Measurements from ENCODE around the gene FAM89A.
"Not testable (repeated sequence)": the region's sequence is repeated elsewhere in the genome, so short reads cannot be mapped to it uniquely, and the experiment has no call there.

Gene FAM89A

GRCh38 chr1:231055271-231055670 lies 15.2 kb upstream of the FAM89A start:
- DNase-seq (no peak), ATAC-seq (no peak)

- peak; percentile 57 for ATAC-seq
- peak; percentile 9 for DNase-seq
Measured at GRCh38 chr1:231053493-231054162, 13.6 kb upstream of the FAM89A start.

- ATAC-seq (no peak), DNase-seq (no peak)
Measured at GRCh38 chr1:231052777-231053176, 12.7 kb upstream of the FAM89A start.

GRCh38 chr1:231050932-231051331 lies 10.9 kb upstream of the FAM89A start:
- ATAC-seq: not testable (repeated sequence)

GRCh38 chr1:231050395-231050794 lies 10.3 kb upstream of the FAM89A start:
- ATAC-seq (no peak), DNase-seq (no peak)

More at GRCh38 chr1:231050932-231051331, 10.9 kb upstream of the FAM89A start:
- not testable (repeated sequence) for DNase-seq

GRCh38 chr1:231049121-231049979 lies 9.3 kb upstream of the FAM89A start:
- DNase-seq (no peak), ATAC-seq (no peak)

GRCh38 chr1:231048419-231048818 lies 8.4 kb upstream of the FAM89A start:
- not testable (repeated sequence) for DNase-seq, ATAC-seq

GRCh38 chr1:231047529-231047928 lies 7.5 kb upstream of the FAM89A start:
- ATAC-seq, DNase-seq: not testable (repeated sequence)

- DNase-seq (no peak), ATAC-seq (no peak)
Measured at GRCh38 chr1:231046730-231047395, 6.8 kb upstream of the FAM89A start.

GRCh38 chr1:231045921-231046729 lies 6.1 kb upstream of the FAM89A start:
- DNase-seq, ATAC-seq: not testable (repeated sequence)

GRCh38 chr1:231045286-231045685 lies 5.2 kb upstream of the FAM89A start:
- no peak for ATAC-seq
- DNase-seq: no peak

- DNase-seq: no peak
- no peak for ATAC-seq
Measured at GRCh38 chr1:231044588-231044987, 4.5 kb upstream of the FAM89A start.

- ATAC-seq: no peak
Measured at GRCh38 chr1:231041719-231042261, 1.7 kb upstream of the FAM89A start.

GRCh38 chr1:231040800-231041718 lies 1.0 kb upstream of the FAM89A start:
- DNase-seq: no peak
- ATAC-seq: no peak

More at GRCh38 chr1:231041719-231042261, 1.7 kb upstream of the FAM89A start:
- DNase-seq: no peak

GRCh38 chr1:231039161-231040018 lies 664 bp downstream of the FAM89A start:
- DNase-seq (peak; percentile 48), ATAC-seq (peak; percentile 26)

GRCh38 chr1:231037585-231038517 lies 2.2 kb downstream of the FAM89A start:
- no peak for DNase-seq
- no peak for ATAC-seq

- DNase-seq: no peak
Measured at GRCh38 chr1:231036416-231036815, 3.6 kb downstream of the FAM89A start.

GRCh38 chr1:231035799-231036198 lies 4.3 kb downstream of the FAM89A start:
- DNase-seq (no peak), ATAC-seq (no peak)

More at GRCh38 chr1:231036416-231036815, 3.6 kb downstream of the FAM89A start:
- no peak for ATAC-seq
